22Rv1 (cell line): ENCODE measurements around the gene SRPX2.

Experiments used
- CTCF ChIP-seq: fragments of 450-650 bp; IDR thresholded peaks from 2 replicates; pipeline ENCODE4 v1.5.1; 2017; ENCODE audit warnings: mild to moderate bottlenecking
- ZFX ChIP-seq: fragments of 450-650 bp; IDR thresholded peaks from 2 replicates; pipeline ENCODE4 v1.6.1; 2017; ENCODE audit warnings: antibody characterized with exemption, borderline replicate concordance

DNA sequence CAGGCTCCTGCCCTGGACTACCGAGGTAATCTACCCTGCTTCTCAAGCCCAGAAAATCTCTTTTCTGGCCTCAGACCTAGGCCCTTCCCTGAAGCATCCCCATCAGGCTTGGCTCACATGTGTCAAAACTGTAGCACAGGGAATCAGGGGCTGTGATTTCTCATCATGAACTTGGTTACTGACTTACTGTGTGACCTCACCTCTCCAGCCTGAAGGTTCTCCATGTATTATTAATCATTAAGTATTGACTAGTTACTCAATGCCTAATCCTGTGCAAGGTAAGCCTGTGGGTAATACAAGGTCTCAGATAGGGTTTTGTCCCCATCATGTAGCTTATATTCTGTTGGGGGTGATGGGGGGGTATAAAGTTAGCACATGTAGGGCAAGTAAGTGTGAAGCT is 6.8 kb downstream of the SRPX2 start:
- TF ChIP-seq CTCF (no peak), ZFX (no peak)
